WTC11 (cell line): ENCODE measurements around the gene ARHGEF28. TPM values are rescaled to one million over a fixed set of nuclear protein-coding genes. Genes with fewer than 3 reads are reported as not detected.

ENCODE experiments used
- ATAC-seq: fragments of 200-7000 bp; cut with Tn5 transposase; 2 replicates; pipeline ENCODE4 v1.10.0; 2021; ENCODE audit warnings: mild to moderate bottlenecking, moderate library complexity
- CTCF ChIA-PET: fragments of 300-600 bp; sonication (Branson Sonifier 250); formaldehyde crosslinking; loops from one replicate; lab custom pipeline; 2021; ENCODE audit warnings: antibody characterized with exemption; lab: Charles Lee
- POLR2A ChIA-PET: fragments of 350-600 bp; sonication (Branson Sonifier 250); formaldehyde crosslinking; loops from one replicate; lab custom pipeline; 2021; ENCODE audit warnings: antibody characterized with exemption; lab: Charles Lee
- DNase-seq: peaks from one replicate; pipeline ENCODE4 v3.0.0; 2021; ENCODE audit warnings: low spot score
- H3K27ac Mint-ChIP-seq: 2 replicates; pipeline ENCODE4 v1.8.0; 2021; ENCODE audit warnings: mixed read lengths
- H3K27me3 Mint-ChIP-seq: 2 replicates; pipeline ENCODE4 v1.8.0; 2021; ENCODE audit warnings: low read depth, mild to moderate bottlenecking, moderate library complexity, mixed read lengths
- H3K36me3 Mint-ChIP-seq: 2 replicates; pipeline ENCODE4 v1.8.0; 2021; ENCODE audit warnings: mixed read lengths
- H3K4me1 Mint-ChIP-seq: 2 replicates; pipeline ENCODE4 v1.8.0; 2022; ENCODE audit warnings: mixed read lengths
- H3K4me3 Mint-ChIP-seq: 2 replicates; pipeline ENCODE4 v1.8.0; 2021; ENCODE audit warnings: mild to moderate bottlenecking, moderate library complexity, mixed read lengths
- H3K9me3 Mint-ChIP-seq: 2 replicates; pipeline ENCODE4 v1.8.0; 2021; ENCODE audit warnings: mixed read lengths
- E2F1 ChIP-seq: sonication (generic); formaldehyde crosslinking; IDR thresholded peaks from 2 replicates; pipeline ENCODE4 v1.8.0; 2022; ENCODE audit warnings: mild to moderate bottlenecking, missing genetic modification reagents
- ESRRA ChIP-seq: sonication (generic); formaldehyde crosslinking; IDR thresholded peaks from 2 replicates; pipeline ENCODE4 v1.8.1; 2022; ENCODE audit warnings: mild to moderate bottlenecking, missing genetic modification reagents, borderline replicate concordance
- GABPB1 ChIP-seq: sonication (generic); formaldehyde crosslinking; IDR thresholded peaks from 2 replicates; pipeline ENCODE4 v1.8.1; 2023; ENCODE audit warnings: mild to moderate bottlenecking, missing genetic modification reagents
- HMGA2 ChIP-seq: fragments of 250-450 bp; sonication (Bioruptor Pico); IDR thresholded peaks from 2 replicates; pipeline ENCODE4 v1.4.0; 2021; ENCODE audit warnings: mild to moderate bottlenecking, moderate library complexity
- IRF2 ChIP-seq: sonication (generic); formaldehyde crosslinking; IDR thresholded peaks from 2 replicates; pipeline ENCODE4 v1.8.0; 2022; ENCODE audit warnings: low read depth, missing genetic modification reagents, borderline replicate concordance
- JUN ChIP-seq: sonication (generic); formaldehyde crosslinking; IDR thresholded peaks from 2 replicates; pipeline ENCODE4 v1.8.0; 2023; ENCODE audit warnings: mild to moderate bottlenecking, missing genetic modification reagents
- MXD4 ChIP-seq: fragments of 250-450 bp; sonication (Bioruptor Pico); IDR thresholded peaks from 2 replicates; pipeline ENCODE4 v1.8.0; 2021; ENCODE audit warnings: mild to moderate bottlenecking, moderate library complexity, borderline replicate concordance
- RELA ChIP-seq: sonication (generic); formaldehyde crosslinking; IDR thresholded peaks from 2 replicates; pipeline ENCODE4 v1.8.1; 2022; ENCODE audit warnings: missing genetic modification reagents, mild to moderate bottlenecking, borderline replicate concordance
- RORB ChIP-seq: fragments of 250-450 bp; sonication (Bioruptor Pico); IDR thresholded peaks from 2 replicates; pipeline ENCODE4 v1.9.0; 2021; ENCODE audit warnings: mild to moderate bottlenecking
- TEAD1 ChIP-seq: sonication (generic); formaldehyde crosslinking; IDR thresholded peaks from 2 replicates; pipeline ENCODE4 v1.8.0; 2022; ENCODE audit warnings: mild to moderate bottlenecking, missing genetic modification reagents
- ZNF121 ChIP-seq: sonication (generic); formaldehyde crosslinking; IDR thresholded peaks from 2 replicates; pipeline ENCODE4 v1.8.0; 2023; ENCODE audit warnings: missing genetic modification reagents
- ZNF219 ChIP-seq: sonication (generic); formaldehyde crosslinking; IDR thresholded peaks from 2 replicates; pipeline ENCODE4 v1.8.0; 2023; ENCODE audit warnings: missing genetic modification reagents, mild to moderate bottlenecking, borderline replicate concordance
- ZNF416 ChIP-seq: fragments of 250-450 bp; sonication (Bioruptor Pico); IDR thresholded peaks from 2 replicates; pipeline ENCODE4 v1.9.0; 2021; ENCODE audit warnings: mild to moderate bottlenecking, inconsistent platforms
- ZNF425 ChIP-seq: fragments of 250-450 bp; sonication (Bioruptor Pico); conservative IDR thresholded peaks from 2 replicates; pipeline ENCODE4 v1.9.0; 2021; ENCODE audit warnings: mild to moderate bottlenecking
- ZNF532 ChIP-seq: fragments of 250-450 bp; sonication (Bioruptor Pico); IDR thresholded peaks from 2 replicates; pipeline ENCODE4 v1.9.0; 2021; ENCODE audit warnings: mild to moderate bottlenecking, borderline replicate concordance
- total RNA-seq: library from RNA; stranded (reverse); gene quantifications from 3 replicates; pipeline ENCODE4 v1.2.3, GENCODE V29; 2021

The ARHGEF28 gene
- total RNA-seq, 1 experiment from 2014 or later: 0.96 TPM

DNA sequence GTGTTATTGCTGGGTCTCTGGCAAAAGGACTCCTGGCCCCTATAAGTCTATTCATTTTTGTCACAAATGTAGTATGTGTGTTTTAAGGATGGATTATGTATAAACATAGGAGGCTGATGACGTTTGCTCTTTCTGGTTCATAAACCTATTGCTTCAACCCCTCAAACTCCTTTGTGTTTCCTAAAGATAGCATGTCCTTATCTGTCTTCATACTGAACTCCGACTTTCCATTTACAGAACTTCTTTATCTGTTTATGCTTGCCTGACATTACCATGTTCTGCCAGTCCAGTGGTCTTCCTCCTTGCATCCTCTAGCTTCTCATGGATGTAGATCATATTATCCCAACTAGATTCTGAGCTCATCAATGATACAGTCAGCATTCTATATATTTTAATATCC, 46.1 kb downstream of the ARHGEF28 start (continued):
- TF ChIP-seq HMGA2: no peak
- TF ChIP-seq IRF2 (CRISPR knock-in tag): no peak
- no peak for TF ChIP-seq ZNF416 (CRISPR knock-in tag)

DNA sequence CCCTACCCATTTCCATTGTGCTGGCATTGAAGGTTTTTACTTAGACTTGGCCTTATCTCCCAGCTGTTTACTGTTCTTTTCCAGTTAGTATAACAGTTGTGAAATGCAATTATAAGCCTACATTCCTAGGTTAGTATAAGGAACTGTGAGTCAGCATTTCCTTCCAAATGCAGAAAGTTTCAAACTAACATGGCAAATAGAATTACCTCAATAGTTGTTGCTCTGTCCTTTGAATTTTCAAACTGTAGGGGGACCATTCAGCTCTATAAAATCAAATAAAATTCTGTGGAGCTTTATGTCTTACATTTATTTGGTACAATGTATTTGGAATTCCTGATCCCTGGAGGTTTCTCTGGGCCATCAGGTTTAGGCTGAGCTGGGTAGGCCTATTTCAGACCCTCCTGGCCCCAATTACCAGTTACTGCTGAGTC, 47.2 kb downstream of the ARHGEF28 start:
- ATAC-seq: no peak
- Mint-ChIP-seq H3K4me3 (no peak overlapping the region), H3K27ac (no peak overlapping the region), H3K27me3 (no peaks in the 10 kb centered on the region), H3K4me1 (0 out of 2 replicates have a peak, but pooled peaks cover 4% of the 10 kb centered on the region), H3K36me3 (no peaks in the 10 kb centered on the region), H3K9me3 (no peaks in the 10 kb centered on the region)
- no peak for TF ChIP-seq ESRRA (CRISPR knock-in tag)
- no peak for TF ChIP-seq RELA (CRISPR knock-in tag)
- no peak for TF ChIP-seq GABPB1 (CRISPR knock-in tag)
- no peak for TF ChIP-seq MXD4 (CRISPR knock-in tag)
- TF ChIP-seq ZNF219 (CRISPR knock-in tag): no peak
- no peak for TF ChIP-seq ZNF425 (CRISPR knock-in tag)
- TF ChIP-seq JUN (CRISPR knock-in tag): no peak
- no peak for TF ChIP-seq E2F1 (CRISPR knock-in tag)
- no peak for DNase-seq
- CTCF ChIA-PET: interaction anchor here (0.6 to 1.4 kb wide), 2 partner anchors 82 to 229 kb away, joined by 3 to 4 read pairs; no protein-coding TSS in a partner anchor
- POLR2A ChIA-PET: no interaction called here

DNA sequence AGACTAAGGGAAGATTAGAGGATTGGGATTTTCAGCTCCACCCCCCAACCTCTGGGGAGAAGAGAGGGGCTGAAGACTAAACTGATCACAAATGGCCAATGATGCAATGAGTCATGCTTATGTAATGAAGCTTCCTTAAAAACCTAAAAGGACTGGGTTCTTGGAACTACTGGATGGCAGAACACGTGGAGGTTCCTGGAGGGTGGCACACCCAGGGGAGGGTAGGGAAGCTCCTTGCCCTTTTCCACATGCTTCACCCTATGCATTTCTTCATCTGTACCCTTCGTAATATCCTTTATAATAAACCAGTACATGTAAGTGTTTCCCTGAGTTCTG, 48.6 kb downstream of the ARHGEF28 start:
- Mint-ChIP-seq H3K36me3 (no peaks in the 10 kb centered on the region), H3K4me1 (0 out of 2 replicates have a peak, but pooled peaks cover 4% of the 10 kb centered on the region), H3K27ac (no peak overlapping the region), H3K9me3 (no peaks in the 10 kb centered on the region), H3K27me3 (no peaks in the 10 kb centered on the region), H3K4me3 (no peak overlapping the region)
- DNase-seq (no peak), ATAC-seq (no peak)
- POLR2A ChIA-PET: no interaction called here
- CTCF ChIA-PET: no interaction called here
- no peak for TF ChIP-seq RORB (CRISPR knock-in tag)
- TF ChIP-seq ZNF121 (CRISPR knock-in tag): no peak
- TF ChIP-seq ZNF532 (CRISPR knock-in tag): no peak
- TF ChIP-seq ESRRA (CRISPR knock-in tag): no peak
- no peak for TF ChIP-seq IRF2 (CRISPR knock-in tag)
- TF ChIP-seq TEAD1 (CRISPR knock-in tag): no peak
